WTC11 (cell line): ENCODE data around the gene RPN1. TPM values are rescaled to one million over a fixed set of nuclear protein-coding genes. Genes with fewer than 3 reads are reported as not detected.

ENCODE experiments used
- ATAC-seq: fragments of 200-7000 bp; cut with Tn5 transposase; 2 replicates; pipeline ENCODE4 v1.10.0; 2021; ENCODE audit warnings: mild to moderate bottlenecking, moderate library complexity
- CTCF ChIA-PET: fragments of 300-600 bp; sonication (Branson Sonifier 250); formaldehyde crosslinking; loops from one replicate; lab custom pipeline; 2021; ENCODE audit warnings: antibody characterized with exemption; lab: Charles Lee
- POLR2A ChIA-PET: fragments of 350-600 bp; sonication (Branson Sonifier 250); formaldehyde crosslinking; loops from one replicate; lab custom pipeline; 2021; ENCODE audit warnings: antibody characterized with exemption; lab: Charles Lee
- DNase-seq: peaks from one replicate; pipeline ENCODE4 v3.0.0; 2021; ENCODE audit warnings: low spot score
- H3K27ac Mint-ChIP-seq: 2 replicates; pipeline ENCODE4 v1.8.0; 2021; ENCODE audit warnings: mixed read lengths
- H3K27me3 Mint-ChIP-seq: 2 replicates; pipeline ENCODE4 v1.8.0; 2021; ENCODE audit warnings: low read depth, mild to moderate bottlenecking, moderate library complexity, mixed read lengths
- H3K36me3 Mint-ChIP-seq: 2 replicates; pipeline ENCODE4 v1.8.0; 2021; ENCODE audit warnings: mixed read lengths
- H3K4me1 Mint-ChIP-seq: 2 replicates; pipeline ENCODE4 v1.8.0; 2022; ENCODE audit warnings: mixed read lengths
- H3K4me3 Mint-ChIP-seq: 2 replicates; pipeline ENCODE4 v1.8.0; 2021; ENCODE audit warnings: mild to moderate bottlenecking, moderate library complexity, mixed read lengths
- H3K9me3 Mint-ChIP-seq: 2 replicates; pipeline ENCODE4 v1.8.0; 2021; ENCODE audit warnings: mixed read lengths
- JUN ChIP-seq: sonication (generic); formaldehyde crosslinking; IDR thresholded peaks from 2 replicates; pipeline ENCODE4 v1.8.0; 2023; ENCODE audit warnings: mild to moderate bottlenecking, missing genetic modification reagents
- KAT7 ChIP-seq: sonication (generic); formaldehyde crosslinking; IDR thresholded peaks from 2 replicates; pipeline ENCODE4 v1.8.1; 2023; ENCODE audit warnings: missing genetic modification reagents, mild to moderate bottlenecking, borderline replicate concordance
- NFATC4 ChIP-seq: fragments of 250-450 bp; sonication (Bioruptor Pico); IDR thresholded peaks from 2 replicates; pipeline ENCODE4 v1.9.0; 2021; ENCODE audit warnings: mild to moderate bottlenecking
- SMAD3 ChIP-seq: sonication (generic); formaldehyde crosslinking; IDR thresholded peaks from 2 replicates; pipeline ENCODE4 v1.8.0; 2022; ENCODE audit warnings: missing genetic modification reagents, mild to moderate bottlenecking, borderline replicate concordance
- SMAD4 ChIP-seq: sonication (generic); formaldehyde crosslinking; IDR thresholded peaks from 2 replicates; pipeline ENCODE4 v1.8.0; 2022; ENCODE audit warnings: mild to moderate bottlenecking, missing genetic modification reagents
- TEAD1 ChIP-seq: sonication (generic); formaldehyde crosslinking; IDR thresholded peaks from 2 replicates; pipeline ENCODE4 v1.8.0; 2022; ENCODE audit warnings: mild to moderate bottlenecking, missing genetic modification reagents
- TEAD4 ChIP-seq: sonication (generic); formaldehyde crosslinking; IDR thresholded peaks from 2 replicates; pipeline ENCODE4 v1.8.0; 2022; ENCODE audit warnings: mild to moderate bottlenecking, missing genetic modification reagents
- ZNF423 ChIP-seq: fragments of 250-450 bp; sonication (Bioruptor Pico); IDR thresholded peaks from 2 replicates; pipeline ENCODE4 v2.1.2; 2022; ENCODE audit warnings: mild to moderate bottlenecking, moderate library complexity
- ZNF671 ChIP-seq: fragments of 250-450 bp; sonication (Bioruptor Pico); IDR thresholded peaks from 2 replicates; pipeline ENCODE4 v1.8.0; 2021; ENCODE audit warnings: mild to moderate bottlenecking
- total RNA-seq: library from RNA; stranded (reverse); gene quantifications from 3 replicates; pipeline ENCODE4 v1.2.3, GENCODE V29; 2021
- TF ChIP-seq, protein P1 (sequence below): fragments of 250-450 bp; sonication (Bioruptor Pico); conservative IDR thresholded peaks from 2 replicates; pipeline ENCODE4 v1.9.0; 2021; ENCODE audit warnings: mild to moderate bottlenecking
- TF ChIP-seq, protein P2 (sequence below): sonication (generic); formaldehyde crosslinking; IDR thresholded peaks from 2 replicates; pipeline ENCODE4 v1.8.0; 2022; ENCODE audit warnings: mild to moderate bottlenecking, missing genetic modification reagents
- TF ChIP-seq, protein P3 (sequence below): sonication (generic); formaldehyde crosslinking; IDR thresholded peaks from 2 replicates; pipeline ENCODE4 v1.8.1; 2023; ENCODE audit warnings: mild to moderate bottlenecking, missing genetic modification reagents, moderate library complexity
- TF ChIP-seq, protein P4 (sequence below): sonication (generic); formaldehyde crosslinking; IDR thresholded peaks from 2 replicates; pipeline ENCODE4 v1.8.1; 2023; ENCODE audit warnings: mild to moderate bottlenecking, missing genetic modification reagents, moderate library complexity
- TF ChIP-seq, protein P5 (sequence below): fragments of 250-450 bp; sonication (Bioruptor Pico); IDR thresholded peaks from 2 replicates; pipeline ENCODE4 v1.9.0; 2021; ENCODE audit warnings: moderate library complexity, mild to moderate bottlenecking, inconsistent platforms, borderline replicate concordance
- TF ChIP-seq, protein P6 (sequence below): fragments of 250-450 bp; sonication (Bioruptor Pico); IDR thresholded peaks from 2 replicates; pipeline ENCODE4 v1.9.0; 2021; ENCODE audit warnings: mild to moderate bottlenecking, borderline replicate concordance
- TF ChIP-seq, protein P7 (sequence below): sonication (generic); formaldehyde crosslinking; IDR thresholded peaks from 2 replicates; pipeline ENCODE4 v1.8.0; 2023; ENCODE audit warnings: missing genetic modification reagents, mild to moderate bottlenecking, borderline replicate concordance

RPN1 gene
- total RNA-seq, 1 experiment from 2014 or later, result 160 TPM

DNA sequence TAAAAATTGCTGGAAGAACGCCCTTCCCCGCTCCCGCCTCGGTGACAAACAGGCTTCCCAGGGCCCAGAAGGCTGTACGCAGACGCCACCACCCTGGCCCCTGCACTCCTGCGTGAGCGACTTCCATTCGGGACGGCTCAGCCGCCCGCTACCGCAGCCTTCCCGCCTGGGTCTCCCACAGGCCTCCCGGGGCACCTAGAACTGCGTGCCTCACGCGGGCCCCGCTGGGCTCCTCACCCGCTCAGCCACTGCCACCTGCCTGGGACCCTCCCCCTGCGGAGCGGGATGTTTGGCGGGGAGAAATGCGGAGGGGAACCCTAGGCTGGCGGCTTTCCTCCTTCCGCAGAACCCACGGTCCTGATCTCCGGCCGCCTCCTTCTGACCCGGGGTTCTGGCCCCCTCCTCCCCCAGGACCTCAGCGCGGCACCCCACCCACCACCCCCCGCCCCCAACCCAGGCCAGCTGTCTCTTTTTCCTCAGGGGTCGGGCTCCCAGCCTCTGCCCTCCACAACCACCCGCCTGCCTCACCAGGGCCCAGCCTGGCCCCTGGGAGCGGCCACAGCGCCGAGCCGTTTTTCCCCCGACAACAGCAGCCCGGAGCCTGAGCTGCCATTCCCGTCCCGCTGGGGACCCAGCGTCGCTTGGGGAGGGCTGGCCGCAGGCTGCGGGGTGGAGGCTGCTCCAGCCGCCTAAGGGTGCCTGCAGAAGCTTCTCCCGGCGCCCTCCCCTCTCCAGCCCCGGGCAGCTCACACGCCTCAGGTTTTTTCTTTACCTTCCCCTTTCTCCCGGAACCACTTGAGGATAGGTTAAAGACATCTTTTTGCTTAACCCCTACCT is 47.8 kb upstream of the RPN1 start:
- peak; percentile 47; the same call in 1 of the 2 replicates for TF ChIP-seq ZNF423 (CRISPR knock-in tag)
- TF ChIP-seq, protein P1, sequence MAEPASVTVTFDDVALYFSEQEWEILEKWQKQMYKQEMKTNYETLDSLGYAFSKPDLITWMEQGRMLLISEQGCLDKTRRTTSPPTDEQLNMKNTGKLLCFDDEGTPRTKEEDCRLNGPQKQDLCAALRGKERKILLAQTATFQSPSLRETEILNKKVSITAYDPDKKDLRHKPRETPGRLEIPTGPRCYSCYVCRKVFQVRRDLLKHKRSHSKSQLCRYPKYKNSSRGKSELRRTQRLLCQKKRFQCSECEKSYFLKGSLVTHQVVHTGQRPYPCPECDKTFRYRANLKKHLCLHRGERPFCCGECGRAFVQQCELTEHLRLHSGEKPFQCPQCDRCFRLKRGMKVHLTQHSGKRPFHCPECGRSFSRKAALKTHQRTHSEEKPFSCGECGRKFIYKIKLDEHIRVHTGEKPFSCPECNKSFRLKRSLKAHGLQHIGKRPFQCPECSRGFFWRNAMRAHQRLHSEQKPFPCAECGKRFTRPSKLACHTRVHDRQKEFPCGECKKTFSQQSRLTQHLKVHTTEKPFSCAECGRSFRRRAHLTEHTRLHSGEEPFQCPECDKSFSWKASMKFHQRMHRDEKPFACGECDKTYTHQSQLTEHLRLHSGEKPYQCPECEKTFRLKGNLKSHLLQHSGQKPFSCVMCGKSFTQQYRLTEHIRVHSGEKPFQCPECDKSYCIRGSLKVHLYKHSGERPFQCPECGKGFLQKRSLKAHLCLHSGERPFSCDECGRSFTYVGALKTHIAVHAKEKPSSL (CRISPR knock-in tag), result no peak
- TF ChIP-seq, protein P2, sequence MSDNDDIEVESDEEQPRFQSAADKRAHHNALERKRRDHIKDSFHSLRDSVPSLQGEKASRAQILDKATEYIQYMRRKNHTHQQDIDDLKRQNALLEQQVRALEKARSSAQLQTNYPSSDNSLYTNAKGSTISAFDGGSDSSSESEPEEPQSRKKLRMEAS (CRISPR knock-in tag), result peak; percentile 42; the same call in 1 of the 2 replicates
- POLR2A ChIA-PET, result interaction anchor here (0.7 to 1.9 kb wide), 2 partner anchors 18 to 477 kb away, joined by 5 to 6 read pairs; no protein-coding TSS in a partner anchor
- CTCF ChIA-PET, result interaction anchor here (0.9 to 1.7 kb wide), 4 partner anchors 11 to 90 kb away, joined by 3 to 9 read pairs (median 3); no protein-coding TSS in a partner anchor
- DNase-seq (peak; percentile 57), ATAC-seq (peak; percentile 77)
- Mint-ChIP-seq H3K4me1 (no peaks in the 10 kb centered on the region), H3K27me3 (peaks cover 7% of the 10 kb centered on the region), H3K36me3 (no peaks in the 10 kb centered on the region), H3K27ac (no peak overlapping the region), H3K9me3 (no peaks in the 10 kb centered on the region), H3K4me3 (peak overlapping the region; percentile 64)

DNA sequence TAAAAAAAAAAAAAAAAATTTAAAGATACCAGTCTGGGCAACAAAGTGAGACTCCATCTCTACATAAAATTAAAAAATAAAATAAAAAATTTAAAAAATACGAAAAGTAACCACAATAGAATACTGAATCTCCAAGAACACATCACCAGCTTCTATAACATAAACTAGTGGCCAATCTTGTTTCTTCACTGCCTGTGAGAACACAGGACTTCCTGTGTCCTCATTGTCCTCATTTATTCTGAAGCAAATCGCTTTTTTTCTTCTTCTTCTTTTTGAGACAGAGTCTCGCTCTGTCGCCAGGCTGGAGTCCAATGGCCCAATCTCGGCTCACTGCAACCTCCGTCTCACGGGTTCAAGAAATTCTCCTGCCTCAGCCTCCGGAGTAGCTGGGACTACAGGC is 46.7 kb upstream of the RPN1 start:
- H3K4me1 Mint-ChIP-seq, result no peaks in the 10 kb centered on the region
- no peaks in the 10 kb centered on the region for H3K36me3 Mint-ChIP-seq
- H3K4me3 Mint-ChIP-seq, result no peak overlapping the region
- DNase-seq (no peak), ATAC-seq (no peak)
- POLR2A ChIA-PET, result no interaction called here
- H3K27ac Mint-ChIP-seq, result no peak overlapping the region
- peaks cover 7% of the 10 kb centered on the region for H3K27me3 Mint-ChIP-seq
- no peaks in the 10 kb centered on the region for H3K9me3 Mint-ChIP-seq
- CTCF ChIA-PET, result interaction anchor here (0.7 to 1.7 kb wide), 2 partner anchors 12 to 17 kb away, joined by 3 to 4 read pairs; no protein-coding TSS in a partner anchor
- TF ChIP-seq SMAD4 (CRISPR knock-in tag), result no peak
- TF ChIP-seq, protein P3, sequence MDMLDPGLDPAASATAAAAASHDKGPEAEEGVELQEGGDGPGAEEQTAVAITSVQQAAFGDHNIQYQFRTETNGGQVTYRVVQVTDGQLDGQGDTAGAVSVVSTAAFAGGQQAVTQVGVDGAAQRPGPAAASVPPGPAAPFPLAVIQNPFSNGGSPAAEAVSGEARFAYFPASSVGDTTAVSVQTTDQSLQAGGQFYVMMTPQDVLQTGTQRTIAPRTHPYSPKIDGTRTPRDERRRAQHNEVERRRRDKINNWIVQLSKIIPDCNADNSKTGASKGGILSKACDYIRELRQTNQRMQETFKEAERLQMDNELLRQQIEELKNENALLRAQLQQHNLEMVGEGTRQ, result no peak
- no peak for TF ChIP-seq KAT7 (CRISPR knock-in tag)
- no peak for TF ChIP-seq ZNF423 (CRISPR knock-in tag)
- no peak for TF ChIP-seq SMAD3 (CRISPR knock-in tag)
- TF ChIP-seq, protein P4, sequence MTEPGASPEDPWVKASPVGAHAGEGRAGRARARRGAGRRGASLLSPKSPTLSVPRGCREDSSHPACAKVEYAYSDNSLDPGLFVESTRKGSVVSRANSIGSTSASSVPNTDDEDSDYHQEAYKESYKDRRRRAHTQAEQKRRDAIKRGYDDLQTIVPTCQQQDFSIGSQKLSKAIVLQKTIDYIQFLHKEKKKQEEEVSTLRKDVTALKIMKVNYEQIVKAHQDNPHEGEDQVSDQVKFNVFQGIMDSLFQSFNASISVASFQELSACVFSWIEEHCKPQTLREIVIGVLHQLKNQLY (CRISPR knock-in tag), result no peak
- TF ChIP-seq TEAD4, result no peak
- TF ChIP-seq, protein P1 (CRISPR knock-in tag), result no peak
- TF ChIP-seq, protein P5, sequence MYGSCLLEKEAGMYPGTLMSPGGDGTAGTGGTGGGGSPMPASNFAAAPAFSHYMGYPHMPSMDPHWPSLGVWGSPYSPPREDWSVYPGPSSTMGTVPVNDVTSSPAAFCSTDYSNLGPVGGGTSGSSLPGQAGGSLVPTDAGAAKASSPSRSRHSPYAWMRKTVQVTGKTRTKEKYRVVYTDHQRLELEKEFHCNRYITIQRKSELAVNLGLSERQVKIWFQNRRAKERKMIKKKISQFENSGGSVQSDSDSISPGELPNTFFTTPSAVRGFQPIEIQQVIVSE, result no peak
- TF ChIP-seq, protein P6, sequence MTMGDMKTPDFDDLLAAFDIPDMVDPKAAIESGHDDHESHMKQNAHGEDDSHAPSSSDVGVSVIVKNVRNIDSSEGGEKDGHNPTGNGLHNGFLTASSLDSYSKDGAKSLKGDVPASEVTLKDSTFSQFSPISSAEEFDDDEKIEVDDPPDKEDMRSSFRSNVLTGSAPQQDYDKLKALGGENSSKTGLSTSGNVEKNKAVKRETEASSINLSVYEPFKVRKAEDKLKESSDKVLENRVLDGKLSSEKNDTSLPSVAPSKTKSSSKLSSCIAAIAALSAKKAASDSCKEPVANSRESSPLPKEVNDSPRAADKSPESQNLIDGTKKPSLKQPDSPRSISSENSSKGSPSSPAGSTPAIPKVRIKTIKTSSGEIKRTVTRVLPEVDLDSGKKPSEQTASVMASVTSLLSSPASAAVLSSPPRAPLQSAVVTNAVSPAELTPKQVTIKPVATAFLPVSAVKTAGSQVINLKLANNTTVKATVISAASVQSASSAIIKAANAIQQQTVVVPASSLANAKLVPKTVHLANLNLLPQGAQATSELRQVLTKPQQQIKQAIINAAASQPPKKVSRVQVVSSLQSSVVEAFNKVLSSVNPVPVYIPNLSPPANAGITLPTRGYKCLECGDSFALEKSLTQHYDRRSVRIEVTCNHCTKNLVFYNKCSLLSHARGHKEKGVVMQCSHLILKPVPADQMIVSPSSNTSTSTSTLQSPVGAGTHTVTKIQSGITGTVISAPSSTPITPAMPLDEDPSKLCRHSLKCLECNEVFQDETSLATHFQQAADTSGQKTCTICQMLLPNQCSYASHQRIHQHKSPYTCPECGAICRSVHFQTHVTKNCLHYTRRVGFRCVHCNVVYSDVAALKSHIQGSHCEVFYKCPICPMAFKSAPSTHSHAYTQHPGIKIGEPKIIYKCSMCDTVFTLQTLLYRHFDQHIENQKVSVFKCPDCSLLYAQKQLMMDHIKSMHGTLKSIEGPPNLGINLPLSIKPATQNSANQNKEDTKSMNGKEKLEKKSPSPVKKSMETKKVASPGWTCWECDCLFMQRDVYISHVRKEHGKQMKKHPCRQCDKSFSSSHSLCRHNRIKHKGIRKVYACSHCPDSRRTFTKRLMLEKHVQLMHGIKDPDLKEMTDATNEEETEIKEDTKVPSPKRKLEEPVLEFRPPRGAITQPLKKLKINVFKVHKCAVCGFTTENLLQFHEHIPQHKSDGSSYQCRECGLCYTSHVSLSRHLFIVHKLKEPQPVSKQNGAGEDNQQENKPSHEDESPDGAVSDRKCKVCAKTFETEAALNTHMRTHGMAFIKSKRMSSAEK (CRISPR knock-in tag), result no peak
- TF ChIP-seq NFATC4 (CRISPR knock-in tag), result no peak
- no peak for TF ChIP-seq TEAD1 (CRISPR knock-in tag)
- no peak for TF ChIP-seq ZNF671 (CRISPR knock-in tag)
- TF ChIP-seq JUN, result no peak
- TF ChIP-seq, protein P7, sequence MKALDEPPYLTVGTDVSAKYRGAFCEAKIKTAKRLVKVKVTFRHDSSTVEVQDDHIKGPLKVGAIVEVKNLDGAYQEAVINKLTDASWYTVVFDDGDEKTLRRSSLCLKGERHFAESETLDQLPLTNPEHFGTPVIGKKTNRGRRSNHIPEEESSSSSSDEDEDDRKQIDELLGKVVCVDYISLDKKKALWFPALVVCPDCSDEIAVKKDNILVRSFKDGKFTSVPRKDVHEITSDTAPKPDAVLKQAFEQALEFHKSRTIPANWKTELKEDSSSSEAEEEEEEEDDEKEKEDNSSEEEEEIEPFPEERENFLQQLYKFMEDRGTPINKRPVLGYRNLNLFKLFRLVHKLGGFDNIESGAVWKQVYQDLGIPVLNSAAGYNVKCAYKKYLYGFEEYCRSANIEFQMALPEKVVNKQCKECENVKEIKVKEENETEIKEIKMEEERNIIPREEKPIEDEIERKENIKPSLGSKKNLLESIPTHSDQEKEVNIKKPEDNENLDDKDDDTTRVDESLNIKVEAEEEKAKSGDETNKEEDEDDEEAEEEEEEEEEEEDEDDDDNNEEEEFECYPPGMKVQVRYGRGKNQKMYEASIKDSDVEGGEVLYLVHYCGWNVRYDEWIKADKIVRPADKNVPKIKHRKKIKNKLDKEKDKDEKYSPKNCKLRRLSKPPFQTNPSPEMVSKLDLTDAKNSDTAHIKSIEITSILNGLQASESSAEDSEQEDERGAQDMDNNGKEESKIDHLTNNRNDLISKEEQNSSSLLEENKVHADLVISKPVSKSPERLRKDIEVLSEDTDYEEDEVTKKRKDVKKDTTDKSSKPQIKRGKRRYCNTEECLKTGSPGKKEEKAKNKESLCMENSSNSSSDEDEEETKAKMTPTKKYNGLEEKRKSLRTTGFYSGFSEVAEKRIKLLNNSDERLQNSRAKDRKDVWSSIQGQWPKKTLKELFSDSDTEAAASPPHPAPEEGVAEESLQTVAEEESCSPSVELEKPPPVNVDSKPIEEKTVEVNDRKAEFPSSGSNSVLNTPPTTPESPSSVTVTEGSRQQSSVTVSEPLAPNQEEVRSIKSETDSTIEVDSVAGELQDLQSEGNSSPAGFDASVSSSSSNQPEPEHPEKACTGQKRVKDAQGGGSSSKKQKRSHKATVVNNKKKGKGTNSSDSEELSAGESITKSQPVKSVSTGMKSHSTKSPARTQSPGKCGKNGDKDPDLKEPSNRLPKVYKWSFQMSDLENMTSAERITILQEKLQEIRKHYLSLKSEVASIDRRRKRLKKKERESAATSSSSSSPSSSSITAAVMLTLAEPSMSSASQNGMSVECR (CRISPR knock-in tag), result no peak
